Kidney epithelial cell (primary cell): ENCODE data around the gene CSF2RB. TPM values are rescaled to one million over a fixed set of nuclear protein-coding genes. Genes with fewer than 3 reads are reported as not detected.
A peak's percentile ranks its signal among the peaks of the same experiment; 100 is the strongest.
"Not testable (repeated sequence)": the region's sequence is repeated elsewhere in the genome, so short reads cannot be mapped to it uniquely, and the experiment has no call there.

ENCODE experiments used
- DNase-seq: peaks from one replicate; pipeline ENCODE4 v3.0.0-alpha.2; 2010; ENCODE audit warnings: low read depth
- H3K27me3 ChIP-seq: 2 replicates; pipeline ENCODE4 v1.6.0; 2011; ENCODE audit warnings: low read length; ENCODE audit not compliant: control insufficient read depth, insufficient read depth
- H3K36me3 ChIP-seq: 2 replicates; pipeline ENCODE4 v1.5.1; 2011; ENCODE audit warnings: low read length; ENCODE audit not compliant: control insufficient read depth, insufficient read depth
- H3K4me3 ChIP-seq: 2 replicates; pipeline ENCODE4 v1.5.1; 2011; ENCODE audit warnings: low read depth, mild to moderate bottlenecking, control low read depth, low read length
- CTCF ChIP-seq: IDR thresholded peaks from 2 replicates; pipeline ENCODE4 v1.5.1; 2011; ENCODE audit warnings: mild to moderate bottlenecking, moderate library complexity, low read length, control low read depth, inconsistent platforms; ENCODE audit not compliant: insufficient read depth, poor library complexity, severe bottlenecking
- total RNA-seq: library from RNA; depleted of rRNA; stranded (reverse); fragments of >200 nt; gene quantifications from 2 replicates; pipeline ENCODE4 v1.2.3, GENCODE V29; 2015

Gene CSF2RB
- total RNA-seq, 1 donor from 2014 or later = 1.1 TPM

GRCh38 chr22:36985211-36985889 is 71.9 kb downstream of the CSF2RB start:
- no peak for DNase-seq
- Histone ChIP-seq H3K4me3 (no peak overlapping the region), H3K27me3 (peaks cover 11% of the 10 kb centered on the region), H3K36me3 (no peaks in the 10 kb centered on the region)
- no peak for TF ChIP-seq CTCF

GRCh38 chr22:36986242-36986821 is 72.9 kb downstream of the CSF2RB start:
- H3K27me3 ChIP-seq = peaks cover 6% of the 10 kb centered on the region
- TF ChIP-seq CTCF = peak; percentile 61
- H3K36me3 ChIP-seq = no peaks in the 10 kb centered on the region
- DNase-seq = no peak
- no peak overlapping the region for H3K4me3 ChIP-seq

- Histone ChIP-seq H3K27me3 (no peaks in the 10 kb centered on the region), H3K36me3 (no peaks in the 10 kb centered on the region), H3K4me3 (no peak overlapping the region)
- no peak for DNase-seq
- no peak for TF ChIP-seq CTCF
Measured at GRCh38 chr22:36988075-36988832, 74.8 kb downstream of the CSF2RB start.

GRCh38 chr22:36989012-36989411 is 75.6 kb downstream of the CSF2RB start:
- H3K4me3 ChIP-seq, H3K36me3 ChIP-seq, H3K27me3 ChIP-seq, DNase-seq: not testable (repeated sequence)

Other genes starting within 250 kb of the CSF2RB start
- not detected in 2 replicates for gene CACNG2, start 209.9 kb upstream of the CSF2RB start, total RNA-seq
- gene IFT27, start 137.5 kb upstream of the CSF2RB start, total RNA-seq = 25.5 and 26.5 TPM in 2 replicates
- gene PVALB, start 96.6 kb upstream of the CSF2RB start, total RNA-seq = not detected in 2 replicates
- gene NCF4, start 52.6 kb upstream of the CSF2RB start, total RNA-seq = 0.82 TPM in 1 of 2 replicates, not detected in the other
- 49.2 and 64.3 TPM in 2 replicates for gene TST, start 105.8 kb downstream of the CSF2RB start, total RNA-seq
- 186 and 219 TPM in 2 replicates for gene MPST, start 106.1 kb downstream of the CSF2RB start, total RNA-seq
- gene KCTD17, start 138.1 kb downstream of the CSF2RB start, total RNA-seq = 32.9 and 35.3 TPM in 2 replicates
- gene TMPRSS6, start 196.1 kb downstream of the CSF2RB start, total RNA-seq = not detected in 2 replicates
- 0.08 and 1.7 TPM in 2 replicates for gene IL2RB, start 236.3 kb downstream of the CSF2RB start, total RNA-seq